ENCODE measurements around the gene CRABP2.

CRABP2 gene

GRCh38 chr1:156675210-156676113, 29.9 kb downstream of the CRABP2 start:
- no peak for TF ChIP-seq JUND (IDR thresholded peaks at IDR 0.05; ENCODE audit: low read depth)
- in situ Hi-C loops (cut with HindIII; ENCODE audit: low pct_unique_long_range_greater_than_20kb, low sequenced_read_pairs) = no loop called here
- no peak for DNase-seq (ENCODE audit: low read depth in 1 of 2, low spot score in 1 of 2)

DNA sequence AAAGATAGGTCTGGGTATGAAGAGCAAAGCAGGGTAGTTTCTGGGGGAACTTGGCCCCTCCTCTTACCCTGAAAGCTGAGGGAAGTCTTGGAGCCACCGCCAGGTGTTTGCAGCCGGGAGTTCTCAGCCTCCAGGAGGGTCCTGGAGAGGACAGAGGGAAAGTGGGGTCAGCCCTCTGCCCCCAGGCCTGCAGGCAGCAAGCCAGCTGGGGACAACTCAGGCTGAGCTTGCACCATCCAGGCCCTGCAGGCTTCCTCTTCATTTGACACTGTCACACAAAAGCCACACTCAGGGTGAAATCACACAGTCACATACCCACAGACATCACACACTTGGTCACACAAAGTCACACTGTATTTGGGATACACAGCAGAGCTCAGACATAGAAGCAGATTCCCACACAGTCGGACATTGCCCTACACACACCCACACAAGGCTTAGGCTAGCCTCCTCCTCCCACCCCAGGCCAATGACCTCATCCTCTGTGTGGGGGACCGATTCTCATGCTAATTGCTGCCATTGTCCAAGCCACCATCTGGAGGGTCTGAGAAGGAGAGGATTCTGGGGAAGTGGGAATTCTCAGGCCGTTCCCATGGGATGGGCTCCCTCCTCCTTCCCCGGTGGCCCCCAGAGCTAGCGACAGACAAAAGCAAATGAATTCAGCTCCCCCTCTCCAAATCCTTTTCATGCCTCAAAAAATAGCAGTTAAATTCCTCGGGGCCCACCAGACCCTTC, 31.8 kb downstream of the CRABP2 start:
- no peak for DNase-seq (ENCODE audit: low read depth in 1 of 2, low spot score in 1 of 2)
- TF ChIP-seq JUND (IDR thresholded peaks at IDR 0.05; ENCODE audit: low read depth) = no peak
- in situ Hi-C loops (cut with HindIII; ENCODE audit: low pct_unique_long_range_greater_than_20kb, low sequenced_read_pairs) = no loop called here

DNA sequence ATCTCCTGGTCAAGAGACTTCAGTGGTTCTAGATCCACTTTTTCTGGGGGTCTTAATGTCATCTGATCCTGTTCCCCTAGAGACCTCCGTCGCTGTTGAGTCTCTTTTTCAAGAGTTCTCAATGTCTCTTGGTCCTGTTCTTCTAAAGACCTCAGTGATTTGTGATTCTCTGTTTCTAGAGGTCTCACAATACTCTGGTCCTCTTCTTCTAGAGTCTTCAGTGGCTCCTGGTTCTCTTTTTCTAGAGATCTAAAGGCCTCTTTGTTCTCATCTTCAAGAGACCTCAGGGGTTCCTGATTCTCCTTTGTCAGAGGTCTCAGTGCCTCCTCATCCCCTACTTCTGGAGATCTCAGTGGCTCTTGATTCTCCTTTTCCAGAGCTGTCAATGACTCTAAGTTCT, 33.6 kb downstream of the CRABP2 start:
- no peak for DNase-seq (ENCODE audit: low read depth in 1 of 2, low spot score in 1 of 2)
- in situ Hi-C loops (cut with HindIII; ENCODE audit: low pct_unique_long_range_greater_than_20kb, low sequenced_read_pairs) = no loop called here
- TF ChIP-seq JUND (IDR thresholded peaks at IDR 0.05; ENCODE audit: low read depth) = no peak

- DNase-seq (ENCODE audit: low read depth in 1 of 2, low spot score in 1 of 2) = no peak
- no peak for TF ChIP-seq JUND (IDR thresholded peaks at IDR 0.05; ENCODE audit: low read depth)
- in situ Hi-C loops (cut with HindIII; ENCODE audit: low pct_unique_long_range_greater_than_20kb, low sequenced_read_pairs) = no loop called here
These were observed 34.6 kb downstream of the CRABP2 start for GRCh38 chr1:156670791-156671190.

GRCh38 chr1:156670359-156670758, 35.0 kb downstream of the CRABP2 start:
- no peak for DNase-seq (ENCODE audit: low read depth in 1 of 2, low spot score in 1 of 2)
- no peak for TF ChIP-seq JUND (IDR thresholded peaks at IDR 0.05; ENCODE audit: low read depth)
- in situ Hi-C loops (cut with HindIII; ENCODE audit: low pct_unique_long_range_greater_than_20kb, low sequenced_read_pairs) = no loop called here

DNA sequence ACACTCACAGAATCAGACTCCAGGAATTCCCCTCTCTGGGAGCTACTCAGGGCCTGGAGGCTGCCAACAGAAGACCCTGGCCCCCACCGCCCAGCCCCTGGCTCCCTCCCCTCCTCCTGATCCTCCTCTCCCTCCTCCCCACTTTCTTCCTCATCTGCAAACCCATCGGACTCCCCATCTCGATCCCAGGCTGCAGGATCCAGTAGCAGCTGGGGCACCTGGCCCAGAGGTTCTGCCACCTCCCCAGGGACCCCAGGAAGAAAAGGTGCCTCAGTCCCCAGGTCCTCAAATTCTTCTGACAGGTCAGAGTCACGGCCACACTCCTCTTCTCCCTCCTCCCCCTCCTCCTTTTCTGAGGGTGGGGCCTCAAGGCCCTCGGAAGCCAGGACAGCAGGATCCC, 35.6 kb downstream of the CRABP2 start:
- in situ Hi-C loops (cut with HindIII; ENCODE audit: low pct_unique_long_range_greater_than_20kb, low sequenced_read_pairs) = no loop called here
- no peak for DNase-seq (ENCODE audit: low read depth in 1 of 2, low spot score in 1 of 2)
- TF ChIP-seq JUND (IDR thresholded peaks at IDR 0.05; ENCODE audit: low read depth) = no peak

DNA sequence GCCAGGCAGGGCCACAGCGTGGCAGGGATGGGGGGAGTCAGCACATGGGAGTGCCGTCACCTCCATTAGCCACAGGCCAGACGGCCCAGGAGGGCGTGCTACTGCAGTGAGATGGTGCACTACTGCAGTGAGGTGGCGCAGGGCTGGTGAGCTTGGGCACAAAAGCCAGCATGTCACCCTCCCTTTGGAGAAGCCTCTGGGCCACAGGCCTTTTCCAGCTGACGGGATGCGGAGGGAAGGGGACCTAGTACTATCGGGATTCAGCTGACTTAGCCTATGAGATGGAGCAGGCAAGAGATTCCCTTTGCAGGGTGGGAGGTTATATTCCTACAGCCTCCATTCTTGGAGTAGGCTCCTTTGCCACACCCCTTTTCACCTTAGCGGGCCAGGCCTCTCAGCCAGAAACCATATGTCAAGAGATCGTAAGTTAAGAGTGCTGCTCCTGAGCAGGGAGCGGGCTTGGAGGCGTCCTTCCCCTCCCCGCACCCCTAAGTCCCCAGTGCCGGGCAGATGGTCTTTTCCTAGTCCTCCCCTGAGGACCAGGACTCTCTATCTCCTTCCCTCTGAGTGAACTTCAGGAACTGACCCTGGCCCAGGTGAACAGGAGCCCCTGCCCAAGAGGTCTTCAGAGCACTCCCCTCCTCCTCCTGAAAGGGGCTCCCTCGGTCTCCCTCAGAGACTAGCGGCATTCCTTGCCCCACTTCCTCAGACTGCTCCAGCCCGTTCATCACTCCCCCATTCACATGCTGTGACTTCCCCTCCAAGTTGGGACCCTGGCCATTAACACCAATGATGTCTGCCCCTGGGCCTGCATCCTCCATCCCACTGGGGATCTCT, 36.4 kb downstream of the CRABP2 start:
- TF ChIP-seq JUND (IDR thresholded peaks at IDR 0.05; ENCODE audit: low read depth) = no peak
- in situ Hi-C loops (cut with HindIII; ENCODE audit: low pct_unique_long_range_greater_than_20kb, low sequenced_read_pairs) = no loop called here
- DNase-seq (ENCODE audit: low read depth in 1 of 2, low spot score in 1 of 2) = no peak

- no peak for DNase-seq (ENCODE audit: low read depth in 1 of 2, low spot score in 1 of 2)
- in situ Hi-C loops (cut with HindIII; ENCODE audit: low pct_unique_long_range_greater_than_20kb, low sequenced_read_pairs) = no loop called here
- TF ChIP-seq JUND (IDR thresholded peaks at IDR 0.05; ENCODE audit: low read depth) = no peak
These were observed 37.2 kb downstream of the CRABP2 start for GRCh38 chr1:156667968-156668709.

DNA sequence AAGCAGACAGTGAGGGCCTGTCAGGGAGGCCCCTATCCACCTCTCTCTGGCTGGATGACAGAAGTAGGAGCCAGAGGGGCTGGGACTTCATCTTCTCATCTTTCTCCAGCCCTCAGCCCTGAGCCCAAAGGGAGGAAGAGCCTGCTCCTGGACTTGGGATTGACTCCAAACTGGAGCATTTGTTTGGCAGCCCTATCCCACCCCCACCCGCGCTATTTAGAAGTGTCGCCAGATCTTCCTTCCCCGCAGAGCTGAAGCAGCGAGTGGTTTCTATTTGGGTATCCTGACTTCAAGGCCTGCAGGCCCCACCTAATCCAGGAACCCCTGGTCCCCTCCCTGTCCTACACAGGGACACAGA, 37.8 kb downstream of the CRABP2 start:
- in situ Hi-C loops (cut with HindIII; ENCODE audit: low pct_unique_long_range_greater_than_20kb, low sequenced_read_pairs) = no loop called here
- no peak for DNase-seq (ENCODE audit: low read depth in 1 of 2, low spot score in 1 of 2)
- TF ChIP-seq JUND (IDR thresholded peaks at IDR 0.05; ENCODE audit: low read depth) = no peak

- no peak for DNase-seq (ENCODE audit: low read depth in 1 of 2, low spot score in 1 of 2)
- no peak for TF ChIP-seq JUND (IDR thresholded peaks at IDR 0.05; ENCODE audit: low read depth)
- in situ Hi-C loops (cut with HindIII; ENCODE audit: low pct_unique_long_range_greater_than_20kb, low sequenced_read_pairs) = no loop called here
These were observed 38.3 kb downstream of the CRABP2 start for GRCh38 chr1:156666862-156667609.

DNA sequence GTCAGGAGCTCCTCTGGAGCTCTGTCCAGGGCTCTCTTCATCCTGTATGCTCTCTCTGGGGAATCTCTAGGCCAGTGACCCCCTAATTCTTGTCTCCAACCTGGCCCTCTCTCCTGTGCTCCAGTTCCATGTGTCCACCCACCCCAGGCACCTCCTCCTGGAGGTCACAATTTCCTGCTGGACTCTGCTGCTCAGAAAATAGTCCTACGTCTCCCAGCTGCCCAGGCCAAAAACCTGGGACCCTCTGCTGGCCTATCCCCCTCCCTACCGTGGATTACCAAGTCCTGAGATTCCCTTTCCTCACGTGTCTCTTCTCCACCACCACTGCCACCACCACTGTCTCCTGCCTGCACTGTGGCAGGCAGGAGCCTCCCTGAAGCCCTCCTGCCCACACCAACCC, 39.8 kb downstream of the CRABP2 start:
- in situ Hi-C loops (cut with HindIII; ENCODE audit: low pct_unique_long_range_greater_than_20kb, low sequenced_read_pairs) = no loop called here
- no peak for TF ChIP-seq JUND (IDR thresholded peaks at IDR 0.05; ENCODE audit: low read depth)
- no peak for DNase-seq (ENCODE audit: low read depth in 1 of 2, low spot score in 1 of 2)

Measured in T47D (cell line).